Measurements from ENCODE around the gene TRMT1.
"Not testable (repeated sequence)": the region's sequence is repeated elsewhere in the genome, so short reads cannot be mapped to it uniquely, and the experiment has no call there.

The TRMT1 gene

DNA sequence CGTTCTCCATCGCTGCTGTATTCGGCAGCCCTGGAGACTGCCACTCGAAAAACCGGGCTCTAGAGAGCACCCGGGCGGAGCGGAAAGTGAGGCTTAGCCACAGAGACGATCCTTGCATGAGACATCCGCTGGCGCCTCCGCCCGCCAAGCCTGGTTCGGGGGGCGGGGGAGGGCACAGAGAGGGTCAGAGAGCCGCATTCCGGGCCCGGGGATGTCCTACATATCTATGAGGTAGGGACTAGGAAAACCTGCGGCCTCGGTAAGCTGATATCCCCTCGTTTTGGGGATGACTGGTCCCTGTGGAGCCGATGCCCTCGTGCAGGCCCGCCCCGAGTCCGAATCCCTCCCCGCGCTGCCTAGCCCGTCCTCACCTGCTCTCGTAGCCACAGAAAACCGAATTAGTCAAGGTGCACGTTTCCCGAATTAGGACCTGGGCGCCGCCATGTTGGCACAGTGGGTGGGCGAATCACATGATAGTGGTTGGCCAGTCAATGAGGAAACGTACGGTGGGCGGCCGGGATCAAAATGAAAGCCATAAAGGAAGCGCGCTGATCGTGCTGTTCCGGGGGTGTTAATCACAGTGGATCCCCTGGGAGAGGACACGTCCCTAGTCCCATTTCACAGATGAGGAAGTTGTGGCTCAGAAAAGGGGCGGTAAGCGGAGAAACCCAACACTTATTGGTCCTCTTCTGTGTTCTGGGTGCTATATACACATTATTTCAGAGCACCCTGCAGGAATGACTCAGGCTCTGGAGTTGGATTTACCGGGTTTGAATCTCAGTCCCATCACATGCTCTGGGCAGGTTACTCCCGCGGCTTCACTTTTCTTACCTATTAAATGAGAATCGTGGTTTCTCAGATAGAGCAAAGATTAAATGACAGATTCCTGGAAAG, at the start of gene TRMT1:
TSS of gene TRMT1 (minus strand) at position 459 of the 894 bp plus-strand sequence. CDS start at position 118, 341 bp downstream.
- peak; percentile 81 for DNase-seq (ENCODE audit: low read depth)

DNA sequence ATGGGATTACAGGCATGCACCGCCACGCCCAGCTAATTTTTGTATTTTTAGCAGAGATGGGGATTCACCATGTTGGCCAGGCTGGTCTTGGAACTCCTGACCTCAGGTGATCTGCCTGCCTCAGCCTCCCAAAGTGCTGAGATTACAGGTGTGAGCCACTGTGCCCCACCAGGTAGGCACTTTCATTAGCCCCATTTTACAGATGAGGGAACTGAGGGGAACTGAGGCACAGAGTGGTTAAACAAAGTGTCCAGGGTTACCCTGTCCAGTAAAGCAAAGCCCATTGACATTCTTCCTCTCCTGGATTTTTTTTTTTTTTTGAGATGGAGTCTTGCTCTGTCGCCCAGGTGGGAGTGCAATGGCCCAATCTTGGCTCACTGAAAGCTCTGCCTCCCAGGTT, 49.6 kb upstream of the TRMT1 start:
- not testable (repeated sequence) for DNase-seq (ENCODE audit: low read depth)

DNA sequence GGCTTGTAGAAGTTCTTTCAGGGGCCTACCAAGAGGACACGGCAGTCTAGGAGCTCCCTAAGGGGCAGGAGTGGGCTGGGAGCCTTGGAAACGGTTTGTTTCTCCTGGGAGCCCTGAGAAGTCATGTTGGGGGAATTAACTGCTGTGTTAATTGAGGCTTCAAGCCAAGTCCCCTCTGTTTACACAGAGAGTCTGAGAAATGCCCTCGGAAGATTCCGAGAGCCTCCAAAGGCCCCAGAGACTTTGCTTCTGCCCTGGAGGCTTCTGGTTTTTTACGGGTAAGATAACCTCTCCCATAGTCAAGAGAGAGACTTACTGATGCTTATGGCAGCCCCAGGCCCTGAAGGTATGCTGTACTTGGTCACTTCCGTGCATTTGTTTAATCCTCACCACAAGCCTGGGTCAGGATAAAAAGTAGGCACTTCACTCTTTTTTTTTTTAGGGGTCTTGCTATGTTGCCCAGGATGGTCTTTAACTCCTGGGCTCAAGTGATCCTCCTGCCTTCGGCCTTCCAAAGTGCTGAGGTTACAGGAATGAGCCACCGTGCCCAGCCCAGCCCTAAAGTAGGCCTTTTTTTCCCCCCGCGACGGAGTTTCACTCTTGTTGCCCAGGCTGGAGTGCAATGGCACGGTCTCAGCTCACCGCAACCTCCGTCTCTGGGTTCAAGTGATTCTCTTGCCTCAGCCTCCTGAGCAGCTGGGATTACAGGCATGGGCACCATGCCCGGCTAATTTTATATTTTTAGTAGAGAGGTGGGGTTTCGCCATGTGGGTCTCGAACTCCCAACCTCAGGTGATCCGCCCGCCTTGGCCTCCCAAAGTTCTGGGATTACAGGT, 48.8 kb upstream of the TRMT1 start:
- DNase-seq (ENCODE audit: low read depth): no peak

DNA sequence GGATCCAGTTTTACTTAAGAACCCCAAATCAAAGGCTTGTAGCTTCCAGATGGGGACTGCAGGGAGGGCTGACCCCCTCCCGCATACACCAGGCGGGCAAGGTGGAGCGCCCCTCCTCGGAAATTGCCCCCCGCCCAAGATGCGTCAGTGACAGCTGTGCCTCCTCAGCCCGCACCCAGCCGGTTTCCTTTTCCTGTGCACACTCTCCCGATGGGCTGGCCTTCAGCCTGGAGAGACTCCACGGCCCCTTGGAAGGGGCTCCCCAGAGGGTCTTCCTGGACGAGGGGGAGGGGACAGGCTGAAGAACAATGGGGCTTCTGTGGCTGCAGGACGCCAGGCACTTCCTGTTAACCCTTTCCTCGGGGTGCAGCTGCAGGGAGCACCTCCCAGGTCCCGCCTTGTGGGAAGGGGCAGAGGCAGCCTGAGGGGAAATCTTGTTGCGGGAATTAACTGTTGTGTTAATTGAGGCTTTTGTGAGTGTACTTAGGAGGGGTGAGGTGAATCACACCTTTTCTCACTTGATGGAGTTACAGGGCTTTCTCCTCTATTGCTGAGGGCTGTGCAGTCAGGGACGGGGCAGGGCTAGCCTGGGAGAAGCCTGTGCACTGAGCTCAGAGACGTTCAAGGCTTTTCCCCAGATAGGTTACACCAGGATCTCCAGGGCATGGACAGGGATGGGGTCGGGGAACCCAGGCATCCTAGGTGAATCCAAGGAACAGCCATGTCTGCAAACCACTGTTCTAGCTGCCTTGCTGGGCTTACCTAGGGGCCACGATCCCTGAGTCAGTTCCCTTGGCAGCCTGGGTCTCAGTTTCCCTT, 48.0 kb upstream of the TRMT1 start:
- DNase-seq (ENCODE audit: low read depth): no peak

DNA sequence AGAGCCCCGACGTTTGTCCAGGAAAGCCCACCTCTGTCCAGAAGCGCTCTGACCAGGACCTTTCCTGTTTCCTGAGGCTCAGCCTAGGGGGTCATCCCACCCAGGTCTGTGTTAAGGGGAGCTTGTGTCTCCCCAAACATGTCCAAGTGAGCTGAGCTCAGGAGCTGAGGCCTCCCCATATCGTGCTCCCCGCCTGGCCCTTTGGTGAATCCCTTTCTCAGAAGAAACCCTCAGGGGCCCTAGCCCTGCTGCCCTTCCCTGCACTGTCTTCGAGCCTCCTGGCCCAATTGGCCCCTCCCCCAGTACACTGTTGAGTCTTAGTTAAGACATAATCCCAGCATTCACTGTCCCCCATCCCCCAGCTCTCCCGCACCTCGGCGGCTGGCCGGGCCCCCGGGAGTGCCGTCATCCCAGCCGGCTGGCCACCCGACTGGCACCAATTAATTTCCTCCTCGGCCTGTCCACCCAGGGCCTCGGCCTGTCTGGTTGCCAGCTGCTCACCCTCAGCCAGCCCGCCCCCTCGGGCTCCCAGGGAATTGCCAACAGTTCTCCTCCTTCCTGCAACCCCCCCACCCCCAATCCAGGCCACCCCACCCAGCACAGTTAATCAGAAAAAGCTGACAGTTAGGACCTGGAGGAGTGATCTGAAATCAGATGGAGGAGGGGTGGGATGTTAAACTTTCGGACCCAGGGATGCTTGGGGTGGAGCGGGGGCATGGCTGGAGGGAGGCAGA, 47.2 kb upstream of the TRMT1 start:
- no peak for DNase-seq (ENCODE audit: low read depth)

DNA sequence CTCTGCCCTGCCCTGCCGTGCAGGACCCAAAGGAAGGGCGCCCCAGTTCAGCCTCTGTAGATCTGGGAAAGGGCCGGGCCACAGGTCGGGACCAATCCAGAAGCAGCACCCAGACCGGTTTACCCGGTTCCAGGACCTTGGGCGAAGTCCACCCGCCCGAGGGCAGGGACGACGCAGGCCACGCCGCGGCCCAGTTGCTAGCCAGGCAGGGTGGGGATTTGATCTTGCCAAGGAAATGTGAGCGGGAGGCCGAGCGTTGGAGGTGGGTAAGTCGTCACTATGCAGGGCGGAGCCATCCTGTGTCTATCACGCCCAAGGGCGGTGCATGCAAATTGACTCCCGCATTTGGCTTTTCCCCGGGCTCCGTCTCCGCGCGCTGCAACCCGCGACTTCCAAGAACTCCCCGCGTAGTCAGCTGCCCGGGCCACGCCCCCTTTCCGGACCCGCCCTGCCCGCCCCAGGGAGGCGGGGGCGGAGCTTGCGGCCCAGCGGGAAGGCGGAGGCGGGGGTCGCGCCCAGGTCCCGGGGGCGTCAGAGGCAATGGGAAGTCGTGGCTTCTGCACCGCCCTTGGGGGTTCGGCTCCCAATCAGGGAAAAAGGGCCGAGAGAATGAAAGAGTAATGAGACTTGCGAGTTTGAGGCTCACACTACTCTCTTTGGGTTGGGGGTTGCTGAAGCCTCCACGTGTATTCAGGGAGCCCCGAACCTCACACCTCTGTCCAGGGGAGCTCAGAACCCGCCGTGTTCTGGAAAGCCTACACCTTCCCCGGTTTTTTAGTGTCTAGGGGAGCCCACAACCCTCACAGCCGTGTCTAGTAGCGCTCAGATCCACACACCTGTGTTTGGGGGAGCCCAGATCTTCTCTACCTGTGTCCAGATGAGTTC, 46.4 kb upstream of the TRMT1 start:
- peak; percentile 73 for DNase-seq (ENCODE audit: low read depth)

DNA sequence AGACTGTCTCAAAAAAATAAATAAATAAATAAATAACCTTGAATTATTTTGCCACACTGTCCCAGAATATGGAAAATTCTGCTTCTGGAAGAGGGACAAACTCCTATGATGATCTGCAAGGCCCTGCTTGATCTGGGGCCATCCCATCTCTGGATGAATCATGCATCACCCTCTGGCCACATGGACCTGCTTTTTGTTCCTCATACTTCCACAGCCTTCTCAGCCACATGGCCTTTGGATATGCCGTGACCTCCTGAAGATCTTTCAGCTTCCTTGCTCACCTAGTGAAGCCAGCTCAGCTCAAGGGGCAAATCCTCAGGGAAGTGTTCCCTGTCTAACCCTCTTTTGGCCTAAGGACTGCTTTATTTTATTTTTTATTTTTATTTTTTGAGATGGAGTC, 44.0 kb upstream of the TRMT1 start:
- DNase-seq (ENCODE audit: low read depth): no peak

DNA sequence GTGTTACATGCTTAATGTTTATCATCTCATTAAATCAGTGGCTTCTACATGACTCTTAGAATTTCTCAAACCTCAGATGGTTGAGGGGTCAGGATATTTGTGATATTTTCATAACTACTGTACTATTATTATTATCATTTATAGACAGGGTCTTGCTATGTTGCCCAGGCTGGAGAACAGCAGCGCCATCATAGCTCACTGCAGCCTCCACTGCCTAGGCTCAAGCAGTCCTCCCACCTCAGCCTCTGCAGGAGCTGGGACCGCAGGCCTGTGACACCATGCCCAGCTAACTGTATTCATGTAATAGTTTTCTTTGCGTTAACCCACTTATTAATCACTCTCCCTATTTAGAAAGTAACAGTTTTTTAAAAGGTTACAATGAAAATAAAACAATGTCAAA, 43.2 kb upstream of the TRMT1 start:
- DNase-seq (ENCODE audit: low read depth): no peak

DNA sequence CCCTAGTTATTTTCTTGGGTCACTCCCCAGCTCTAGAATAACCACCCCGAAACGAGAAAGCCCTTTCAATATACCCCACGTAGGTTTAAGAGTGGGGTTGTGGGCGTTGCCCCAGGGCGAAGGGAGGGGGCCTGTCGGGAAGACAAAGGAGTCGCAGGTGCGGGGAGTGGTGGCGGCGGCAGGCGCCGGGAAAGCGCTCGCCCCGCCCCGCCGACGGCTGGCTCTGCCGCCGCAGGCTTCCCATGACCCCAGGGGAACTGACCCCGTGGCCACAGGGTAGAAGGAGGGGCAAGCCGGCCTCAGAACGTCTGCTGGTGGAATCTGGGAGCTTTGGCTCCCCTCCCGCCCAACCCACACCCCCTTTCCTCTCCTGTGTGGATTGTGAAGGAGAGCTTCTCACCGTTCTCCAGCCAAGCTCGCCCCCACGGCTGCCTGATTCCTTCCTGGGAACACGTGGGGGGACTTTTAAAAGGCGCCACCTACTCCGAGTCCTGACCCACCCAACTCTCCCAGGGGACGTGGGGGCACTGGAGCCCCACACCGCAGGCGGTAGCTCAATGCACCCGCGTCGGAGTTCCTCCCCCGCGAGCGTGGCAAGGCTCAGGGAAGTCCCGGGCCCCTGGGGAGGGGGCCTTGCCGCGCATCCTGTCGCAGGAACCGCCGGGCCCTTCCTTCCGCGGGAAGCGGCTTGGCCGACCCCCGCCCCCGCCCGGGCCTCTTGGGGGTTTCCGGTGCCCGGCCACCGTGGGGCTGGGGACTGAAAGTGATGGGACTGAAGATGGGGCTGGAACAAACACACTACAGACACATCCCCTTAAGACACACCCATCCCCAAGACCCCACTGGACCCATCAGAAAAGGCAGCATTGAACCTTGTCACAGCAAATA, 39.2 kb upstream of the TRMT1 start:
- peak; percentile 67 for DNase-seq (ENCODE audit: low read depth)

DNA sequence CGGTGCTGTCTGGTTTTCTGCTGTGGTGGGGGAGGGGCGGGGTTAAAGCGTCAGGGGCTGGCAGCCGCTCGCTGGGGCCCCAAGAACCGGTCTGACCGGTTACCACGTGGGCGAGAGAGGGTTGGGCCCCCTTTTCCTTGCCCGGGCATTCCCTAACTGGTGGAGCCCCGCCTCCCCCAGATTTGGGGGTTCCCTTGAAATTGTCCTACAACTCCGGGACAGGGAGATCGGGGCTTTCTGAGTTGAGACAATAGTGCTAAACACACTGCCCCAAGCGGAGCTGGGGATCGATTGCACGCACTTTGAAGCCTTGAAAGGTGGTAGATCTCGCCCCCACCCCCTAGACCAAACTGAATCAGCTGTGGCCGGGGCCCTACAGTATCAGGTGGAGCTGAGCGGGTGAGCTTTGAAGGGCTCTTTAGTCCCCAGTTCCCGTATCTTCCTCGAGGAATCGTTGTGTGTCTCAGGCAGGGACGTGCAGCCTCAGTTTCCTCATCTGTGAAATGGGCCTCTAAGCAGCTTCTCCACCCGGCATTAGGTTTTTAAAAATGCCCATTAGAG, 38.5 kb upstream of the TRMT1 start:
- peak; percentile 68 for DNase-seq (ENCODE audit: low read depth)

DNA sequence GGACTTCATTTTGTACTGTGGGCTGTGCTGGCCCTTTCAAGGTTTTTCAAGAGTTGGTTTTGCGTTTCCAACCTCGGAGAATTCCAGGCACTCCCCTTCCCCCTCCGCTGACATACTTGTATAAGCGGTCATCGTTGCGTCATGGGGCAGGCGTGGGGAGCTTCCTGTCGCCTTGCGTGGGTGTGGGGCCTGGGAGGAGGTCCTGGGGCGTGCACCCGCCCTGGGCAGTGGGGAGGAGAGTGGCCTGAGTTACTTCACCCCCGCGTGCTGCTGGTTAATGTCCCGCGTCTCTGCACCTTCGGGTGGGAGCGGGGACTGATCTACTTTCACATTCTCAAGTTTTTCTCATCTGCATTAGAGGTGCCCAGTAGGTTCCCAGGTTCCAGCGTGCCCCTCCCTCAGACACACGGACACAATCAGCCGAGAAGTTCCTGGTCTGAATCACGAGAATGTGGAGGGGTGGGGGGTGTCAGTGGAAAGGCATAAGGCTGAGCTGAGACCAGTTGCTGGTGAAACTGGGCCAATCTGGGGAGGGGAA, 37.8 kb upstream of the TRMT1 start:
- DNase-seq (ENCODE audit: low read depth): peak; percentile 45

DNA sequence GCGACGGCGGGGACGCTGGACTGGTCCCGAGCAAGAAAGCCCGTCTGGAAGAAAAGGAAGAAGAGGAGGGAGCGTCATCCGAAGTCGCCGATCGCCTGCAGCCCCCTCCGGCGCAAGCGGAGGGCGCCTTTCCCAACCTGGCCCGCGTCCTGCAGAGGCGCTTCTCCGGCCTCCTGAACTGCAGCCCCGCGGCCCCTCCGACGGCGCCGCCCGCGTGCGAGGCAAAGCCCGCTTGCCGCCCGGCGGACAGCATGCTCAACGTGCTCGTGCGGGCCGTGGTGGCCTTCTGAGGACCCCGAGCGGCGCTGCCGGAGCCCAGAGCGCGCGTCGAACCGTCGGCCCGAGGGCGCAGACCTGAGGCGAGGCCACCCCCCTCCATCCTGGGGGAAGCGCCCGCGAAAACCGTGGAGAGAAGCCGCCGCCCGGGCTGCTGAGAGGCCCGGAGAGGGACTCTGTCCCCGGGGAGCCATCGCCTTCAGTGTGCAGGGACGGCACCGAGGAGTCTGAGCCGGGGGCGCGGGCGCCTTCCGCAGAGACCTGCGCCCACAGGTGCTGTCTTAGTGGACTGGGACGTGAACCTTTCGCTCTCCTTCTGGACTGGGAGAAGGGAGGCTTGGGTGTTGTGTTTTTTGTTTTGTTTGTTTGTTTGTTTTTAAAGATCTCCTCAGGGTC, 37.2 kb upstream of the TRMT1 start:
- peak; percentile 13 for DNase-seq (ENCODE audit: low read depth)

DNA sequence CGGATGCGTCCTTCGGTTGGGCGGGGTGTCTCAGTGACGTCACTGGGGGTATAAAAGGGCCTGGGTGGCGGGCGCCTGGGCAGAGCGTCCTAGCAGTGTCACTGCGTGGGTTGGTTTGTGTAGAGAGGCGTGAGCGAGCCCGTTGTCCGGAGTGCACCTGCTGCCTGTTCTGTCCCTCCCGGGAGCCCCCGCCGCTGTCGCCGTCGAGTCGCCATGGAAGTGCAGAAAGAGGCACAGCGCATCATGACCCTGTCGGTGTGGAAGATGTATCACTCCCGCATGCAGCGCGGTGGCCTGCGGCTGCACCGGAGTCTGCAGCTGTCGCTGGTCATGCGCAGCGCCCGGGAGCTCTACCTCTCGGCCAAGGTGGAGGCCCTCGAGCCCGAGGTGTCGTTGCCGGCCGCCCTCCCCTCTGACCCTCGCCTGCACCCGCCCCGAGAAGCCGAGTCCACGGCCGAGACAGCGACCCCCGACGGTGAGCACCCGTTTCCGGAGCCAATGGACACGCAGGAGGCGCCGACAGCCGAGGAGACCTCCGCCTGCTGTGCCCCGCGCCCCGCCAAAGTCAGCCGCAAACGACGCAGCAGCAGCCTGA, 36.5 kb upstream of the TRMT1 start:
- DNase-seq (ENCODE audit: low read depth): peak; percentile 92

DNA sequence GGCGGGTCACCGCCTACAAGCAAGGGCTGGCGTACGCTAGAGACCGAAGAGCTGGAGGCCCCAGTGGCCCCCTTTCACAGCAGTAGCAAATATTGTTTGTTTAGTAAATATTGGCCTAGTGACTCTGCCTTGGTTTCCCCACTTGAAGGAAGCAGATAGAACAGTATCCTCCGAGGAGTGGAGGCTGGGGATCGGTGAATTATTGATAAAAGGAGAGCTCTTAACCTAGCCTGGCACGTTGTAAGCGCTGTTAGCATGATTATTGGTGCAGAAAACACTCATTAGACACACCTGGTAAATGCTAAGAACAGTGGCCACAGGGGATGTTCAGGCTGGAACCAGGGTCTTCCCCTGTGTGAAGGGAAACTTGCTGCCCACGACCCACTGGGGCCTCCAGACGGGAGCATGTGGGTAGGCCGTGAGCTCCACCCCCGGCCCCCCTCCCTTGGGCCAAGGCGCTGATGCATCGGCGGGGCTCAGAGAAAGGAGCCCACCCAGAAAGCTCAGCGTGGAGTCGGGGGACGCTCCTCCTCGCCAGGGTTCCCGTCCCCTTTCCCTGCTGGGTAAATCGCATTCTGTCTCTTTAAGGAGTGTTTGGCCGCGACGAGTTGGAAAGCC, 35.9 kb upstream of the TRMT1 start:
- no peak for DNase-seq (ENCODE audit: low read depth)

DNA sequence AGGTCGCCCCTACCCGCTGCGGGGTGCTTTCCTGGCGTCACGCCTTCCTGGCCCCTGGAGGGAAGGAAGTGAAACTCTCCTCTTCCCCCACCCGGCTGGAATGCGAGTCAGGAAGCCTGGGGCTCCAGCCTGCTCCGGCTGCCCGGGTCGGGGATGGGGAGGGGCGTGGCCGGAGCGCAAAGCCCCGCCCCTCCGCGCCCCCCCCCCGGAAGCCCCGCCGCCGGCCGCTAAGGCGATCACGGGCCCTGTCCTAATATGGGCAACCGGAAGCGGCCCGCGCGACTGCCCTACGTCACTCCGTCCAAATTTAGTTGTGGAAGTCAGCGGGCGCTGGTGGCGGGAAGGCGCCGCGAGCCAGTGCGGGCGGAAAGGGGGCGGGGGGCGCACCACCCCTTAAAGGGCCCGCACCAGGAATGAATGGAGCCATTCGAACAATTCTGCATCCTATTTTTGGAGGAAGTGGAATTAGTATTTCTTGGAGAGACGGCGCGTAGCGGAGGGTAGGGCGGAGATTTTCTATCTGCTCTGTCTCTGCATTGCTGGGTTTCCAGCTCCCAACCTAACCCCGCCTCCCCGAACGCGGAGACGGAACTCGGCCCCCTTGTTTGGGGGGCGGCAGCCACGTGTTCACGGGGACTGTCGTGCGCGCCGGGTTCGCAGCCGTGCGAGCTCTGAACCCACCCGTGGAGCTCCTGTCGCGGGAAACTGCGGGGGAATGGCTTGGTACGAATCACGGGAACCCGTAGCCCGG, 35.2 kb upstream of the TRMT1 start:
- peak; percentile 92 for DNase-seq (ENCODE audit: low read depth)

DNA sequence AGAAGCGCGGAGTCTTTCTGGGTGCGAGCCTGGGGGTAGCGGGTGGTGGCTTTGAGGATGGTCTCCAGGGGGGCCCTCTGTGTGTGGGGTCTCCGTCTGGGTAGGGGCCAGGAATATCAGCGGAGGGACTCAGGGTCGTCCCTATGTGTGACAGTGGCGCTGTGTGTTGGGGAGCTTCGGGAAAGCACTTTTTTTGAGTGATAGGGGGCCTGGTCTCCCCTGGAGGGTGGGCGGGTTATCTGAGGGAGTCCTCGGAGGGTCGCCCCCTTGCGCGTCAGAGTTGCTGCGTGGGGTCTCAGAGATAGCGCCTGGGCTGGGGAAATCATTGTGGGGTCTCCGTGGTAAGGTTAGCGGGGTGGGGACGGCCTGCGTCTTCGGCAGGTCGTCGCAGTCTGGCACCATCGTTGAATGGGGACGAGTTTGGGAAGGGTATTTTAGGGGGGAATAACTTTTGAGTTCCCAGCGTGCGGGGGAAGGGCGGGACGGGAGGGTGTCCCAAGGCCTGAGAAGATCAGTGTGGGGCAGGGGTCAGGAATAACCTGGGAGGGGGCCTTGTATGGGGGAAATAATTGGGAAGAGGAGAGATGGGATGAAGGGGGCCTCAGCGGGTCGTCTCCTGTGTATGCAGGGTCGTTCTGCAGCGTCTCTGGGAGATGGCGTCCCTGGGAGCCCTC, 34.5 kb upstream of the TRMT1 start:
- peak; percentile 24 for DNase-seq (ENCODE audit: low read depth)
